H1 (cell line): ENCODE data around the gene FHIT. TPM values are rescaled to one million over a fixed set of nuclear protein-coding genes. Genes with fewer than 3 reads are reported as not detected.
A peak's percentile ranks its signal among the peaks of the same experiment; 100 is the strongest.

ENCODE experiments used
- CTCF ChIA-PET: fragments of 300-600 bp; sonication (Branson Sonifier 250); formaldehyde crosslinking; loops from one replicate; lab custom pipeline; 2021; ENCODE audit not compliant: partially characterized antibody; lab: Charles Lee
- POLR2A ChIA-PET: fragments of 300-600 bp; sonication (Branson Sonifier 250); formaldehyde crosslinking; loops from one replicate; lab custom pipeline; 2021; ENCODE audit warnings: inconsistent platforms; ENCODE audit not compliant: partially characterized antibody; lab: Charles Lee
- DNase-seq, 2 experiments: peaks; one replicate each; pipeline versions ENCODE4 v3.0.0 to v3.0.0-alpha.2; 2010 to 2022; ENCODE audit warnings: low spot score in 2 of 2, low read depth in 1 of 2, mixed read lengths in 1 of 2
- FAIRE-seq: peaks from 2 replicates; lab custom pipeline; 2011; peaks lifted over from hg19 to GRCh38; lab: Jason Lieb, UNC
- H2AFZ ChIP-seq: 2 replicates; pipeline ENCODE4 v1.8.1; 2012; ENCODE audit warnings: low read length, inconsistent platforms
- H2AK5ac ChIP-seq: 2 replicates; pipeline ENCODE4 v1.6.1; 2013; ENCODE audit warnings: low read depth, low read length
- H2BK120ac ChIP-seq: replicated peaks from 2 replicates; pipeline ENCODE3; 2013; ENCODE audit warnings: low read depth, low read length, inconsistent platforms
- H2BK12ac ChIP-seq: 2 replicates; pipeline ENCODE4 v1.6.1; 2013; ENCODE audit warnings: low read depth, low read length
- H2BK15ac ChIP-seq: 2 replicates; pipeline ENCODE4 v1.6.1; 2013; ENCODE audit warnings: low read length
- H2BK20ac ChIP-seq: 2 replicates; pipeline ENCODE4 v1.6.1; 2013; ENCODE audit warnings: low read length
- H2BK5ac ChIP-seq: 2 replicates; pipeline ENCODE4 v1.6.1; 2013; ENCODE audit warnings: low read depth, low read length
- H3K14ac ChIP-seq: 2 replicates; pipeline ENCODE4 v1.6.1; 2013; ENCODE audit warnings: inconsistent platforms; ENCODE audit not compliant: insufficient read length
- H3K18ac ChIP-seq: 2 replicates; pipeline ENCODE4 v1.6.1; 2013; ENCODE audit warnings: low read length; ENCODE audit errors: extremely low read depth
- H3K23ac ChIP-seq: 2 replicates; pipeline ENCODE4 v1.6.1; 2013; ENCODE audit warnings: inconsistent platforms; ENCODE audit not compliant: insufficient read length
- H3K23me2 ChIP-seq: 2 replicates; pipeline ENCODE4 v1.6.1; 2013; ENCODE audit warnings: low read depth, low read length
- H3K27ac ChIP-seq: 2 replicates; pipeline ENCODE4 v1.6.1; 2011; ENCODE audit warnings: low read depth, low read length, inconsistent platforms
- H3K27me3 ChIP-seq, 4 experiments: replicated peaks in 1 of 4; 1 replicate in 1 of 4; 2 replicates in 3 of 4; pipeline versions ENCODE4 v1.6.1 to v1.8.1; 2011 to 2013; ENCODE audit warnings: low read length in 3 of 4, mild to moderate bottlenecking in 3 of 4, inconsistent platforms in 2 of 4, mixed read lengths in 2 of 4, moderate library complexity in 1 of 4; ENCODE audit not compliant: control insufficient read depth in 3 of 4, insufficient read depth in 3 of 4; ENCODE audit errors: extremely low read depth in 1 of 4
- H3K36me3 ChIP-seq, 4 experiments: 2 replicates each; pipeline versions ENCODE4 v1.6.1 to v1.8.1; 2011 to 2013; ENCODE audit warnings: mild to moderate bottlenecking in 4 of 4, low read length in 3 of 4, moderate library complexity in 2 of 4, control low read depth in 1 of 4, inconsistent platforms in 1 of 4; ENCODE audit not compliant: insufficient read depth in 4 of 4, control insufficient read depth in 2 of 4
- H3K4ac ChIP-seq: replicated peaks from 2 replicates; pipeline ENCODE3; 2013; ENCODE audit warnings: low read length, low read depth, mixed read lengths, inconsistent platforms; ENCODE audit not compliant: insufficient read length
- H3K4me1 ChIP-seq, 4 experiments: replicated peaks in 1 of 4; 1 replicate in 1 of 4; 2 replicates in 3 of 4; pipeline versions ENCODE4 v1.6.1 to v1.8.1; 2011 to 2013; ENCODE audit warnings: low read length in 3 of 4, inconsistent platforms in 2 of 4, mixed read lengths in 1 of 4; ENCODE audit not compliant: insufficient read depth in 4 of 4, control insufficient read depth in 3 of 4
- H3K4me2 ChIP-seq, 2 experiments: 2 replicates each; pipeline versions ENCODE4 v1.6.1 to v1.8.1; 2011 to 2013; ENCODE audit warnings: low read depth in 2 of 2, low read length in 2 of 2, control low read depth in 1 of 2, inconsistent platforms in 1 of 2, mild to moderate bottlenecking in 1 of 2; ENCODE audit not compliant: insufficient read depth in 1 of 2
- H3K4me3 ChIP-seq, 4 experiments: fragments of 200-600, 300-600 bp in 1 of 4; sonication (generic), shearing (Covaris generic), sonication (Bioruptor Twin) in 1 of 4; 2 replicates each; pipeline versions ENCODE4 v1.5.1 to v1.8.1; 2011 to 2016; ENCODE audit warnings: low read length in 4 of 4, low read depth in 3 of 4, control low read depth in 2 of 4, inconsistent platforms in 2 of 4, mild to moderate bottlenecking in 2 of 4, mixed read lengths in 1 of 4, moderate library complexity in 1 of 4; ENCODE audit not compliant: insufficient read depth in 2 of 4; ENCODE audit errors: extremely low read depth in 1 of 4
- H3K56ac ChIP-seq: replicated peaks from 2 replicates; pipeline ENCODE3; 2013; ENCODE audit warnings: low read depth, mild to moderate bottlenecking, mixed read lengths, low read length, inconsistent platforms; ENCODE audit not compliant: insufficient read length
- H3K79me1 ChIP-seq: 2 replicates; pipeline ENCODE4 v1.6.1; 2013; ENCODE audit warnings: low read depth, low read length, control low read depth
- H3K79me2 ChIP-seq, 2 experiments: 2 replicates each; pipeline versions ENCODE4 v1.6.1 to v1.8.1; 2012 to 2013; ENCODE audit warnings: low read length in 2 of 2, mild to moderate bottlenecking in 2 of 2, inconsistent platforms in 1 of 2; ENCODE audit not compliant: insufficient read depth in 2 of 2, control insufficient read depth in 1 of 2
- H3K9ac ChIP-seq, 4 experiments: replicated peaks in 1 of 4; 1 replicate in 1 of 4; 2 replicates in 3 of 4; pipeline versions ENCODE4 v1.6.1 to v1.8.1; 2011 to 2013; ENCODE audit warnings: low read depth in 3 of 4, low read length in 3 of 4, control low read depth in 2 of 4, mild to moderate bottlenecking in 2 of 4, moderate library complexity in 2 of 4, inconsistent platforms in 1 of 4; ENCODE audit errors: extremely low read depth in 1 of 4
- H3K9me3 ChIP-seq, 2 experiments: 2 replicates each; pipeline versions ENCODE4 v1.6.1 to v1.8.1; 2012 to 2013; ENCODE audit warnings: mild to moderate bottlenecking in 2 of 2, moderate library complexity in 2 of 2, control low read depth in 1 of 2, inconsistent platforms in 1 of 2, low read depth in 1 of 2, low read length in 1 of 2, mixed read lengths in 1 of 2; ENCODE audit not compliant: insufficient read depth in 2 of 2
- H4K20me1 ChIP-seq, 2 experiments: replicated peaks in 1 of 2; 2 replicates each; pipeline versions ENCODE3 to v1.8.1; 2011 to 2013; ENCODE audit warnings: inconsistent platforms in 2 of 2, low read length in 2 of 2, mild to moderate bottlenecking in 1 of 2; ENCODE audit not compliant: insufficient read depth in 2 of 2, control insufficient read depth in 1 of 2
- H4K5ac ChIP-seq: 2 replicates; pipeline ENCODE4 v1.6.1; 2013; ENCODE audit warnings: low read length, low read depth, mixed read lengths, inconsistent platforms; ENCODE audit not compliant: insufficient read length
- H4K8ac ChIP-seq: 2 replicates; pipeline ENCODE4 v1.8.0; 2013; ENCODE audit warnings: mild to moderate bottlenecking, moderate library complexity, low read length, inconsistent platforms; ENCODE audit not compliant: insufficient read depth; ENCODE audit errors: extremely low read depth
- H4K91ac ChIP-seq: replicated peaks from 2 replicates; pipeline ENCODE3; 2013; ENCODE audit warnings: low read length, mixed read lengths, inconsistent platforms; ENCODE audit not compliant: insufficient read length
- CBX5 ChIP-seq: fragments of 300-800, 300-1000 bp; sonication (generic); IDR thresholded peaks from 2 replicates; pipeline ENCODE4 v1.7.1; 2016; ENCODE audit warnings: antibody characterized with exemption, low read length, low read depth
- CEBPB ChIP-seq: IDR thresholded peaks from 2 replicates; pipeline ENCODE4 v1.6.1; 2012; ENCODE audit warnings: low read depth, low read length
- CREB1 ChIP-seq: IDR thresholded peaks from 2 replicates; pipeline ENCODE4 v1.6.1; 2012; ENCODE audit warnings: inconsistent platforms
- KDM4A ChIP-seq: IDR thresholded peaks from one replicate; pipeline ENCODE4 v1.7.1; 2012; ENCODE audit warnings: low read depth, mild to moderate bottlenecking, moderate library complexity, low read length, inconsistent platforms; ENCODE audit not compliant: severe bottlenecking
- RAD21 ChIP-seq, 2 experiments: IDR thresholded peaks in 1 of 2; conservative IDR thresholded peaks in 1 of 2; 2 replicates each; pipeline ENCODE4 v1.6.1; 2011; ENCODE audit warnings: low read depth in 2 of 2, low read length in 2 of 2, improper control_type of control experiment in 1 of 2, inconsistent platforms in 1 of 2, mild to moderate bottlenecking in 1 of 2, moderate library complexity in 1 of 2
- RNF2 ChIP-seq: fragments of 200-900, 300-1000 bp; sonication (generic); IDR thresholded peaks from 2 replicates; pipeline ENCODE4 v1.7.1; 2016; ENCODE audit warnings: borderline replicate concordance, low read depth, mild to moderate bottlenecking, antibody characterized with exemption, low read length; ENCODE audit not compliant: poor library complexity, severe bottlenecking; ENCODE audit errors: missing control alignments
- SP4 ChIP-seq: IDR thresholded peaks from 2 replicates; pipeline ENCODE4 v1.6.1; 2012; ENCODE audit warnings: low read length, inconsistent platforms
- WGBS, 2 experiments: shearing (Covaris generic) in 1 of 2; methylation state at CpG; one replicate each; pipeline versions ENCODE4 v1.1.6 to v1.1.7; 2013 to 2015; ENCODE audit warnings: low lambda C conversion rate in 2 of 2, mixed read lengths in 2 of 2, inconsistent platforms in 1 of 2, low coverage in 1 of 2, missing lambda C conversion rate in 1 of 2; ENCODE audit not compliant: insufficient replicate concordance in 2 of 2, insufficient coverage in 1 of 2, insufficient read length in 1 of 2; ENCODE audit errors: extremely low coverage in 1 of 2, missing lambda C conversion rate in 1 of 2; 5-methylcytosine and 5-hydroxymethylcytosine counted together
- polyA plus RNA-seq, 7 experiments: library from polyadenylated mRNA; depleted of rRNA in 3 of 7; stranded (reverse) in 5 of 7; unstranded in 2 of 7; fragments of >200 nt in 5 of 7; fragments of 200-250 nt in 2 of 7; gene quantifications; 1 replicate in 5 of 7; 2 replicates in 1 of 7; 4 replicates in 1 of 7; pipeline versions ENCODE4 v1.2.1 to v1.2.3, GENCODE V29; 2011 to 2013; ENCODE audit warnings: missing spikeins in 2 of 7, mixed read lengths in 2 of 7
- total RNA-seq: library from RNA; stranded (reverse); fragmentation: NEBNext Ultra II Directional; extraction: Animal tissue kit (Norgen Biotek cat#: 25700); gene quantifications from 2 replicates; pipeline ENCODE4 v1.2.1, GENCODE V29; 2021
- TF ChIP-seq, protein P1 (sequence below), 3 experiments: IDR thresholded peaks; 1 replicate in 2 of 3; 2 replicates in 1 of 3; pipeline versions ENCODE4 v1.5.1 to v1.6.1; 2011; ENCODE audit warnings: low read length in 3 of 3, mild to moderate bottlenecking in 3 of 3, inconsistent platforms in 2 of 3, low read depth in 1 of 3, moderate library complexity in 1 of 3; ENCODE audit not compliant: insufficient read depth in 1 of 3; ENCODE audit errors: control extremely low read depth in 1 of 3

Gene FHIT
- total and polyA plus RNA-seq, 2 of the 8 experiments (the other 6 are each of a cell fraction or from before 2014, with no cell fraction given): 1.2 to 3.2 TPM

DNA sequence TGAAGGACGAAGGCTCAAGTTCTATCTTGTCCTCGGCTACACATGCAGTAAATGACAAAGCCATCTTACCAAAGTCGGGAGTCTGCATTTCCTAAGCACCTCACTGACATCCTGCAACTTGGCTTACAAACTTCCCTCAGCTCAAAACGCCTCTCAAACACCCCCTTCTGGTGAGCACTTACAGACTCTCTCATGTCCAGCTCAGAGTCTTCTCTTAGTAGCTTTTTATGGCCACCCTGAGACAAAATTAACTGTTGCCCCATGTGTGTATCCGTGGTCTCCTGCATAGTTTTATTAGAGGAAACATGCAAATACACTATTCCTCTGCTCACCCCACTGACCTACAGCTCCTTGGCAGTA is 819.7 kb downstream of the FHIT start:
- DNase-seq (peak in 1 of 2 experiments; percentile 27), FAIRE-seq (no peak)
- H3K4me1 ChIP-seq: peaks cover 0 to 3% (median 0%) of the 10 kb centered on the region in 4 experiments; a peak in 2 of 7 replicates
- no peak overlapping the region for H3K4me3 ChIP-seq
- no peak overlapping the region for H2AFZ ChIP-seq
- H3K56ac ChIP-seq: no peak overlapping the region
- H3K79me1 ChIP-seq: no peaks in the 10 kb centered on the region
- no peak overlapping the region for H2BK20ac ChIP-seq
- no peaks in the 10 kb centered on the region for H3K23me2 ChIP-seq
- no peaks in the 10 kb centered on the region for H3K79me2 ChIP-seq
- H3K27me3 ChIP-seq: no peaks in the 10 kb centered on the region
- H3K36me3 ChIP-seq: no peaks in the 10 kb centered on the region
- H3K27ac ChIP-seq: no peak overlapping the region
- no peak overlapping the region for H2BK12ac ChIP-seq
- H2AK5ac ChIP-seq: no peak overlapping the region
- H4K91ac ChIP-seq: no peak overlapping the region
- H4K5ac ChIP-seq: no peak overlapping the region
- no peak overlapping the region for H3K9ac ChIP-seq
- H2BK15ac ChIP-seq: no peak overlapping the region
- H3K18ac ChIP-seq: no peak overlapping the region; the same call in 1 of the 2 replicates
- H3K9me3 ChIP-seq: no peaks in the 10 kb centered on the region
- H4K8ac ChIP-seq: no peak overlapping the region
- TF ChIP-seq CREB1 (no peak), CBX5 (no peak), KDM4A (no peak), CEBPB (no peak), RNF2 (no peak), SP4 (no peak), RAD21 (IDR thresholded peaks at IDR 0.05 in 1 of 2, conservative IDR thresholded peaks at IDR 0.05 in 1 of 2; ENCODE audit: low read depth in 2 of 2, low read length in 2 of 2) (peak; percentile 64 to 74)
- TF ChIP-seq, protein P1, sequence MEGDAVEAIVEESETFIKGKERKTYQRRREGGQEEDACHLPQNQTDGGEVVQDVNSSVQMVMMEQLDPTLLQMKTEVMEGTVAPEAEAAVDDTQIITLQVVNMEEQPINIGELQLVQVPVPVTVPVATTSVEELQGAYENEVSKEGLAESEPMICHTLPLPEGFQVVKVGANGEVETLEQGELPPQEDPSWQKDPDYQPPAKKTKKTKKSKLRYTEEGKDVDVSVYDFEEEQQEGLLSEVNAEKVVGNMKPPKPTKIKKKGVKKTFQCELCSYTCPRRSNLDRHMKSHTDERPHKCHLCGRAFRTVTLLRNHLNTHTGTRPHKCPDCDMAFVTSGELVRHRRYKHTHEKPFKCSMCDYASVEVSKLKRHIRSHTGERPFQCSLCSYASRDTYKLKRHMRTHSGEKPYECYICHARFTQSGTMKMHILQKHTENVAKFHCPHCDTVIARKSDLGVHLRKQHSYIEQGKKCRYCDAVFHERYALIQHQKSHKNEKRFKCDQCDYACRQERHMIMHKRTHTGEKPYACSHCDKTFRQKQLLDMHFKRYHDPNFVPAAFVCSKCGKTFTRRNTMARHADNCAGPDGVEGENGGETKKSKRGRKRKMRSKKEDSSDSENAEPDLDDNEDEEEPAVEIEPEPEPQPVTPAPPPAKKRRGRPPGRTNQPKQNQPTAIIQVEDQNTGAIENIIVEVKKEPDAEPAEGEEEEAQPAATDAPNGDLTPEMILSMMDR (IDR thresholded peaks at IDR 0.05; ENCODE audit: control extremely low read depth in 1 of 3, insufficient read depth in 1 of 3, low read depth in 1 of 3, low read length in 3 of 3): peak; percentile 7 to 56 (median 45)
- no peak overlapping the region for H3K4ac ChIP-seq
- H2BK120ac ChIP-seq: no peak overlapping the region
- ChIA-PET CTCF (interaction anchor here (0.5 to 2.0 kb wide), 20 partner anchors 10 to 950 kb away, joined by 3 to 9 read pairs (median 4); no protein-coding TSS in a partner anchor), POLR2A (no interaction called here)
- H3K4me2 ChIP-seq: no peak overlapping the region
- H3K14ac ChIP-seq: no peak overlapping the region
- no peak overlapping the region for H3K23ac ChIP-seq
- 42% methylated on average over 5 of the region's 5 CpGs; no CpG with 5 or more reads in 1 of the 2 experiments for WGBS, 2 experiments
- no peak overlapping the region for H2BK5ac ChIP-seq
- H4K20me1 ChIP-seq: no peaks in the 10 kb centered on the region
